Hepatocyte (in vitro differentiated cells): ENCODE data around the gene ATXN1. TPM values are rescaled to one million over a fixed set of nuclear protein-coding genes. Genes with fewer than 3 reads are reported as not detected.

Source experiments
- DNase-seq: peaks from one replicate; pipeline ENCODE4 v3.0.0-alpha.2; 2016; ENCODE audit warnings: low spot score
- H2AFZ ChIP-seq: fragments of 200-600 bp; sonication (generic); 2 replicates; pipeline ENCODE4 v1.6.0; 2016; ENCODE audit warnings: antibody characterized with exemption, mild to moderate bottlenecking
- H3K27ac ChIP-seq: fragments of 200-600 bp; sonication (generic); 2 replicates; pipeline ENCODE4 v1.5.1; 2016; ENCODE audit warnings: mild to moderate bottlenecking
- H3K27me3 ChIP-seq: fragments of 200-600 bp; sonication (generic); 2 replicates; pipeline ENCODE4 v1.6.1; 2016
- H3K36me3 ChIP-seq: fragments of 200-600 bp; sonication (generic); replicated peaks from 2 replicates; pipeline ENCODE4 v1.5.1; 2016; ENCODE audit warnings: low read depth; ENCODE audit not compliant: insufficient read depth
- H3K4me1 ChIP-seq: fragments of 200-600 bp; sonication (generic); 2 replicates; pipeline ENCODE4 v1.5.1; 2016; ENCODE audit warnings: mild to moderate bottlenecking, moderate library complexity; ENCODE audit not compliant: insufficient read depth
- H3K4me2 ChIP-seq: fragments of 200-600 bp; sonication (generic); 2 replicates; pipeline ENCODE4 v1.6.0; 2016
- H3K4me3 ChIP-seq: fragments of 200-600 bp; sonication (generic); 2 replicates; pipeline ENCODE4 v1.5.1; 2016; ENCODE audit warnings: mild to moderate bottlenecking
- H3K79me2 ChIP-seq: fragments of 200-600 bp; sonication (generic); 2 replicates; pipeline ENCODE4 v1.6.0; 2017; ENCODE audit warnings: mild to moderate bottlenecking
- H3K9me2 ChIP-seq: fragments of 200-600 bp; sonication (generic); replicated peaks from 2 replicates; pipeline ENCODE4 v1.6.0; 2017; ENCODE audit warnings: mild to moderate bottlenecking; ENCODE audit not compliant: insufficient read depth
- H3K9me3 ChIP-seq: fragments of 200-600 bp; sonication (generic); 2 replicates; pipeline ENCODE4 v1.5.1; 2016; ENCODE audit warnings: low read depth, mild to moderate bottlenecking
- H4K20me1 ChIP-seq: fragments of 200-600 bp; sonication (generic); 2 replicates; pipeline ENCODE4 v1.6.0; 2016; ENCODE audit warnings: mild to moderate bottlenecking; ENCODE audit not compliant: insufficient read depth, poor library complexity, severe bottlenecking
- EZH2 ChIP-seq: fragments of 200-600 bp; sonication (generic); IDR thresholded peaks from 2 replicates; pipeline ENCODE4 v1.6.1; 2016; ENCODE audit warnings: antibody characterized with exemption, mild to moderate bottlenecking, borderline replicate concordance
- EZH2phosphoT487 ChIP-seq: fragments of 200-600 bp; sonication (generic); IDR thresholded peaks from one replicate; pipeline ENCODE4 v1.6.1; 2018; ENCODE audit warnings: antibody characterized with exemption, mild to moderate bottlenecking, low read depth, moderate library complexity; ENCODE audit not compliant: unreplicated experiment, severe bottlenecking
- WGBS: methylation state at CpG from one replicate; pipeline ENCODE4 v1.1.6; 2016; ENCODE audit warnings: low lambda C conversion rate; ENCODE audit errors: missing lambda C conversion rate; 5-methylcytosine and 5-hydroxymethylcytosine counted together
- polyA plus RNA-seq: library from polyadenylated mRNA; unstranded; fragments of >200 nt; fragmentation: Nextera tagmentation; extraction: Ambion mirVana; gene quantifications from 2 replicates; pipeline ENCODE4 v1.2.1, GENCODE V29; 2016
- total RNA-seq: library from RNA; depleted of rRNA; stranded (reverse); fragments of >200 nt; gene quantifications from 2 replicates; pipeline ENCODE4 v1.2.3, GENCODE V29; 2014
- TF ChIP-seq, protein P1 (sequence below): fragments of 200-600 bp; sonication (generic); IDR thresholded peaks from 2 replicates; pipeline ENCODE4 v1.5.1; 2016; ENCODE audit warnings: antibody characterized with exemption, mild to moderate bottlenecking; ENCODE audit not compliant: poor library complexity

Gene ATXN1
- total and polyA plus RNA-seq, 2 experiments from 2014 or later, result 14.7 to 32.6 TPM

DNA sequence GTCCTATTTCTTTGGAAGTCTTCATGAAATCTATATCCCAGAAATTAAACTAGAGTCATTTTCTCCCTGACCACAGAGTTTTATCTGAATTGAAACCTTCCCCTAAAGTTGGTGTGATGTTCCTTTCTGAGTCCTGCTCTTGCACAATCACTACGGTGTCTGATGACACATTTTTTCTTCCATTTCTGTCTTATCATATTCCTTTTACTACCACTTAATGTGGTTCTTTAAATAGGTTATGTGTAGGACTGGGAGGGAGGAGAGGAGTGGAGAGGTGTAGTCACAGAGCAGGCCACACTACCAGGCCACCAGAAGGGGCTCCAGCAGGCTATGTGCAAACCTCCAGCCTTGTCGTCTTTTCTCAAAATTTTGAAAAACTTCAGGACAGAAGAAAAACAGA is 39.7 kb upstream of the ATXN1 start:
- Histone ChIP-seq H3K9me3 (no peaks in the 10 kb centered on the region), H2AFZ (no peak overlapping the region), H3K36me3 (no peaks in the 10 kb centered on the region), H3K4me2 (no peak overlapping the region), H3K27me3 (no peaks in the 10 kb centered on the region), H3K27ac (no peak overlapping the region), H3K9me2 (no peaks in the 10 kb centered on the region), H3K4me1 (peaks cover 28% of the 10 kb centered on the region), H3K79me2 (no peaks in the 10 kb centered on the region), H3K4me3 (no peak overlapping the region), H4K20me1 (no peaks in the 10 kb centered on the region)
- TF ChIP-seq EZH2phosphoT487 (no peak), EZH2 (no peak)
- TF ChIP-seq, protein P1, sequence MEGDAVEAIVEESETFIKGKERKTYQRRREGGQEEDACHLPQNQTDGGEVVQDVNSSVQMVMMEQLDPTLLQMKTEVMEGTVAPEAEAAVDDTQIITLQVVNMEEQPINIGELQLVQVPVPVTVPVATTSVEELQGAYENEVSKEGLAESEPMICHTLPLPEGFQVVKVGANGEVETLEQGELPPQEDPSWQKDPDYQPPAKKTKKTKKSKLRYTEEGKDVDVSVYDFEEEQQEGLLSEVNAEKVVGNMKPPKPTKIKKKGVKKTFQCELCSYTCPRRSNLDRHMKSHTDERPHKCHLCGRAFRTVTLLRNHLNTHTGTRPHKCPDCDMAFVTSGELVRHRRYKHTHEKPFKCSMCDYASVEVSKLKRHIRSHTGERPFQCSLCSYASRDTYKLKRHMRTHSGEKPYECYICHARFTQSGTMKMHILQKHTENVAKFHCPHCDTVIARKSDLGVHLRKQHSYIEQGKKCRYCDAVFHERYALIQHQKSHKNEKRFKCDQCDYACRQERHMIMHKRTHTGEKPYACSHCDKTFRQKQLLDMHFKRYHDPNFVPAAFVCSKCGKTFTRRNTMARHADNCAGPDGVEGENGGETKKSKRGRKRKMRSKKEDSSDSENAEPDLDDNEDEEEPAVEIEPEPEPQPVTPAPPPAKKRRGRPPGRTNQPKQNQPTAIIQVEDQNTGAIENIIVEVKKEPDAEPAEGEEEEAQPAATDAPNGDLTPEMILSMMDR, result no peak
- DNase-seq, result no peak
- WGBS, result 70% methylated on average over 2 of the region's 2 CpGs

DNA sequence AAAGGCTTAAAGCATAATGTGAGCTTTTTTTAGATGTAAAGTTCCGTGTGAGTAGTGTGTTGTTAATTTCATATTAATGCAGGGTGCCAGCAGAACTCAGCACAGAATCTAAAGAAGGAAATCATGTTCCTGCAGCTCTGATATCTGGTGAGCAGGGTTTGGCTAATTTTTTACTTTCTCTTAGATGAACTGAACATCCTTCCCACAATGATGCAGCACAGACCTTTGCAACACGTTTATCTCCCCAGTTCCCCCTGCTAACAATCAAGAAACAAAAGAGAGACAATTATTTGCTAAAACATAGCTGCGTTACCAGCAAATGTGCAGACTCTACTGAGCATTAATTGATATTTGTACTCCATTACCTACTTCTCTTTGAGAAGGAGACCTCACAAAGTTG is 39.1 kb upstream of the ATXN1 start:
- H4K20me1 ChIP-seq, result no peaks in the 10 kb centered on the region
- H3K4me1 ChIP-seq, result peaks cover 23% of the 10 kb centered on the region
- no peaks in the 10 kb centered on the region for H3K9me2 ChIP-seq
- 64% methylated on average over 3 of the region's 3 CpGs for WGBS
- no peaks in the 10 kb centered on the region for H3K9me3 ChIP-seq
- H2AFZ ChIP-seq, result no peak overlapping the region
- no peaks in the 10 kb centered on the region for H3K79me2 ChIP-seq
- no peak for DNase-seq
- H3K4me3 ChIP-seq, result no peak overlapping the region
- TF ChIP-seq, protein P1, result no peak
- TF ChIP-seq EZH2 (no peak), EZH2phosphoT487 (no peak)
- no peak overlapping the region for H3K27ac ChIP-seq
- H3K4me2 ChIP-seq, result no peak overlapping the region
- H3K27me3 ChIP-seq, result no peaks in the 10 kb centered on the region
- H3K36me3 ChIP-seq, result no peaks in the 10 kb centered on the region

DNA sequence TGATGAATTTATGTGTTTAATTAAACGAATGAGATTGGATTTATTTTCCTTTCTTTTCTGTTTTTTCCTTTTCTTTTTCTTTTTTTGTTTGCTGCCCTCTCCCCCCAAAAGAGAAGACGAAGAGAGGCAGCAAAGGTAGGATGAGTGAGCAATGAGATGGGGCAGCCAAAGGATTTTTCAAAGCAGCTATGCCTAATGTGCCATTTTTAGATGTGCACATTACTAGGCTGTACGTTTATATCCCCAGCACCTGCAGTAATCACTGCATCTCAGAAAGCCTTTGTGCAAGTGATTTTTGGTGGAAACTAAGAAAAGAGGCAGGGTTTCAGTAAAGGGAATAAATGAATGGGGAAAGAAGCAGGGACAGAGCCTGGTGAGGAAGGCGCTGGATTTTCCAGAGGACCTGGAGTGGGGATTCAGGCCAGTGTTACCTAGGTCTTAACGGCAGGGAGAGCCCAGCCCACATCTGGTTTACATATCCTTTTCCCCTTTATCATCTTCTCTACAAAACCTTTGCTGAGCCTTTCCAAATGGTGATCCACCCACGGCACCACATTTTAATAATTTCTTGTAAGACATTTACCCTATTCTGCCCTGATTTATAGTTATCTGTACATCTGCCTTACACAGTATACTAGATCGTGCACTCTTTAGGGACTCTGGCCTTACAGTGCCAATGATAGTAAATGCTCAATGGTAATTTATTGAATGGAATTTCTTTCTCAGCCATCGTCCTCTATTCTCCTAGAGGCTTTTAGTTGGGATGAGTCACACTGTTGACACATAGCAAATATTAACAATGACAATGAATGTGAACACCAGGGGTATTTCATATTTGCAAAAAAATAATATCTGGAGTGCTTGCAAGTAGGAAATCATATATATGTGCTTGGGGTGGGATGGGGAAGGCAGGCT is 38.3 kb upstream of the ATXN1 start:
- Histone ChIP-seq H3K27ac (no peak overlapping the region), H3K4me2 (no peak overlapping the region), H3K4me1 (peaks cover 16% of the 10 kb centered on the region), H3K36me3 (no peaks in the 10 kb centered on the region), H3K9me3 (no peaks in the 10 kb centered on the region), H2AFZ (no peak overlapping the region), H4K20me1 (no peaks in the 10 kb centered on the region), H3K9me2 (no peaks in the 10 kb centered on the region), H3K4me3 (no peak overlapping the region), H3K27me3 (no peaks in the 10 kb centered on the region), H3K79me2 (no peaks in the 10 kb centered on the region)
- no peak for DNase-seq
- WGBS, result 51% methylated on average over 8 of the region's 8 CpGs
- TF ChIP-seq, protein P1, result no peak
- TF ChIP-seq EZH2phosphoT487 (no peak), EZH2 (no peak)
